ENCODE results near the gene PLPP6. TPM values are rescaled to one million over a fixed set of nuclear protein-coding genes. Genes with fewer than 3 reads are reported as not detected.
"Not testable (repeated sequence)": the region's sequence is repeated elsewhere in the genome, so short reads cannot be mapped to it uniquely, and the experiment has no call there.

PLPP6 gene
- total and polyA plus RNA-seq, 7 donors, result 0.53 to 3.1 (median 1.7) TPM

DNA sequence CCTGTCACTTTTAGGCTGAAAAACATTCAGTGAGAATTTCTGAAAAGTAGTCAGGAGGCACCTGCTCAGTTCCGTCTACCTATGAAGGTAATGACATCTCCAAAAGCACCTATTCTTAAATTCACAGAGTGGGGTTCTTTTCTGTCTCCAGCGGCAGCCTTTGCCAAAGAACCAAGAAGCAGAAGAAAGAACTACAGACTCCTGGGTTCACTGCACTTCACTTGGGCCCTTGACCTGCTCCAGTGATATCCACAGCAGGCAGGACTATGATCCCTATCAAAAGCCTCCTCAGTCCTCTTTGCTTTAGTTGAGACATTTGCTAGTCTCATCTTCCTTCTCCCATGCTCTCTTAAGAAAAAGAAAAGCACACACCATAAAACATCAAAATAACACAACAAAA, 19.7 kb upstream of the PLPP6 start:
- intact Hi-C loops (cut with DNase I), result no loop called here
- H3K9me3 ChIP-seq, result no peaks in the 10 kb centered on the region

DNA sequence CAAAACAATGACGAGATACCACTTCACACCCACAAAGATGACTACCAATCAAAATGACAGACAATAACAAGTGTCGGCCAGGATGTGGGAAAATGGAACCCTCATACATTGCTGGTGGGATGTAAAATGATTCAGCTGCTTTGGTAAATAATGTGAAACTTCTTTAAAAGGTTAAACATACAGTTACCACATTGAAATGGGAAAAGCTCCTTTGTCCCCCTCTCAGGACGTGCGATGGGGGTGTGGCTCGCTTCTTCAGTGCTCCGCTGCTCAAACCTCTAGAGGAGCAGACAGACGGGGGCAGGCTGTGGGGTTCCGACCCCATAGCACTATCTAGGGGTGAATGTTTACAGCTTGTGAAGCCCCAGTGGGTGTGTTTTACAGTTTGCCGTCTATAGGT, 8.0 kb upstream of the PLPP6 start:
- 83 to 87% (median 84%) methylated on average over 9 of the region's 9 CpGs for WGBS, 3 donors
- DNase-seq, result no peak
- H3K27ac ChIP-seq, result no peak overlapping the region
- TF ChIP-seq, protein P1, sequence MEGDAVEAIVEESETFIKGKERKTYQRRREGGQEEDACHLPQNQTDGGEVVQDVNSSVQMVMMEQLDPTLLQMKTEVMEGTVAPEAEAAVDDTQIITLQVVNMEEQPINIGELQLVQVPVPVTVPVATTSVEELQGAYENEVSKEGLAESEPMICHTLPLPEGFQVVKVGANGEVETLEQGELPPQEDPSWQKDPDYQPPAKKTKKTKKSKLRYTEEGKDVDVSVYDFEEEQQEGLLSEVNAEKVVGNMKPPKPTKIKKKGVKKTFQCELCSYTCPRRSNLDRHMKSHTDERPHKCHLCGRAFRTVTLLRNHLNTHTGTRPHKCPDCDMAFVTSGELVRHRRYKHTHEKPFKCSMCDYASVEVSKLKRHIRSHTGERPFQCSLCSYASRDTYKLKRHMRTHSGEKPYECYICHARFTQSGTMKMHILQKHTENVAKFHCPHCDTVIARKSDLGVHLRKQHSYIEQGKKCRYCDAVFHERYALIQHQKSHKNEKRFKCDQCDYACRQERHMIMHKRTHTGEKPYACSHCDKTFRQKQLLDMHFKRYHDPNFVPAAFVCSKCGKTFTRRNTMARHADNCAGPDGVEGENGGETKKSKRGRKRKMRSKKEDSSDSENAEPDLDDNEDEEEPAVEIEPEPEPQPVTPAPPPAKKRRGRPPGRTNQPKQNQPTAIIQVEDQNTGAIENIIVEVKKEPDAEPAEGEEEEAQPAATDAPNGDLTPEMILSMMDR (IDR thresholded peaks at IDR 0.05), result no peak
- H3K4me1 ChIP-seq, result no peaks in the 10 kb centered on the region
- no peaks in the 10 kb centered on the region for H3K27me3 ChIP-seq (ENCODE audit: insufficient read depth in 3 of 3, low read length in 2 of 3)
- ATAC-seq, result no peak
- intact Hi-C loops (cut with DNase I), result no loop called here
- H3K9me3 ChIP-seq, result no peaks in the 10 kb centered on the region
- H3K36me3 ChIP-seq (ENCODE audit: insufficient read depth in 1 of 2, low read depth in 1 of 2), result no peaks in the 10 kb centered on the region
- H3K4me3 ChIP-seq, result no peak overlapping the region

More for the DNA sequence above, 19.7 kb upstream of the PLPP6 start:
- no peak overlapping the region for H3K4me3 ChIP-seq
- TF ChIP-seq, protein P1 (IDR thresholded peaks at IDR 0.05), result no peak
- H3K36me3 ChIP-seq (ENCODE audit: insufficient read depth in 1 of 2, low read depth in 1 of 2), result no peaks in the 10 kb centered on the region
- ATAC-seq, result no peak
- H3K4me1 ChIP-seq, result no peaks in the 10 kb centered on the region
- 85 to 98% (median 91%) methylated on average over 2 of the region's 2 CpGs for WGBS, 3 donors
- H3K27me3 ChIP-seq (ENCODE audit: insufficient read depth in 3 of 3, low read length in 2 of 3), result no peaks in the 10 kb centered on the region
- DNase-seq, result peak in 1 of 2 donors; percentile 26
- no peak overlapping the region for H3K27ac ChIP-seq

DNA sequence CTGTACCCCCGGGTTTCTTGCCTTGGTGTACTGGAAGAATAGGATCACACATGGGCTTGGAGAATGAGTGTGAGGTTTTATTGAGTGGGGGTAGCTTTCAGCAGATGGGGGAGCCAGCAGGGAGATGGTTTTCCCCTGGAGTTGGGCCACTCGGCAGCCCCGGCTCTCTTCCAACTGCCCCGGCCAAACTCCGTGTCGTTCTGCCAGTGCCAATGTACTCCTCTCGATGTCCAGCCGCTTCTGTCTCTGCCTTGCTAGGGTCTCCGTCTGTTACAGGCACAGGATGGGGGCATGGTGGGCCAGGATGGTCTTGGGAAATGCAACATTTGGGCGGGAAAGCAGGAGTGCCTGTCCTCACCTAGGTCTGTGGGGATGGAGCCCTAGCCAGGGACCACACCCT, 7.6 kb upstream of the PLPP6 start:
- intact Hi-C loops (cut with DNase I), result no loop called here
- 77 to 88% (median 82%) methylated on average over 10 of the region's 10 CpGs for whole genome bisulfite sequencing, 3 donors
- H3K27ac ChIP-seq, result no peak overlapping the region
- H3K4me3 ChIP-seq, result no peak overlapping the region
- DNase-seq, result no peak
- no peaks in the 10 kb centered on the region for H3K9me3 ChIP-seq
- no peaks in the 10 kb centered on the region for H3K36me3 ChIP-seq (ENCODE audit: insufficient read depth in 1 of 2, low read depth in 1 of 2)
- TF ChIP-seq, protein P1 (IDR thresholded peaks at IDR 0.05), result no peak
- no peaks in the 10 kb centered on the region for H3K4me1 ChIP-seq
- no peaks in the 10 kb centered on the region for H3K27me3 ChIP-seq (ENCODE audit: insufficient read depth in 3 of 3, low read length in 2 of 3)
- ATAC-seq, result no peak

DNA sequence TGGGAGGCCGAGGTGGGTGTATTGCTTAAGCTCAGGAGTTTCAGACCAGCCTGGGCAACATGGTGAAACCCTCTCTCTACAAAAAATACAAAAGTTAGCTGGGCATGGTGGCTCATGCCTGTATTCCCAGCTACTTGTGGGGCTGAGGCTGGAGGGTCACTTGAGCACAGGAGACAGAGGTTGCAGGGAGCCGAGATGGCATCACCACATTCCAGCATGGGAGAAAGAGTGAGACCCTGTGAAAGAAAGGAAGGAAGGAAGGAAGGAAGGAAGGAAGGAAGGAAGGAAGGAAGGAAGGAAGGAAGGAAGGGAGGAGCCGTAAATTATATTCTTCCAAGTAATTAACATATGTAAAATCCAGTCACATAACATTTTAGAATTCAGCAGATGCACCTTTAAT, 5.9 kb upstream of the PLPP6 start:
- not testable (repeated sequence) for H3K36me3 ChIP-seq (ENCODE audit: insufficient read depth in 1 of 2, low read depth in 1 of 2)

DNA sequence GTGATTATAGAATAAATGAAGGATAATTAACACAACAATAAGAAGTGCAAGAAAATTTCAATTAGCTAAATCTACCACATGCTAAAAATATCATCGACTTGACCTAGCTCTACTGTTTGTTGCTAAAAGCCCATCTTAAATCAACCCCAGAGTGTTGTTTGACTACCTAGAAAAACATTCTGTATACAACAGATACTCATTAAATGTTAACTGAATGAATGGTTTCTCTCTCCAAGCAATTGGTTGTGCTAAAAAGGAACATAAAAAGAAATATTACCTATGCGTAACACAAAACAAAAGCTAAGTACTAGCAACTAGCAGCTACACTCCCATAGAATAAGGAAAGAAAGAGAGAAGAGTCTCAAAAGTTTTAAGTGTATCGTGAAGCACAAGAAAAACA, 5.5 kb upstream of the PLPP6 start:
- Histone ChIP-seq H3K4me1 (peaks cover 2% of the 10 kb centered on the region), H3K27me3 (ENCODE audit: insufficient read depth in 3 of 3, low read length in 2 of 3) (no peaks in the 10 kb centered on the region), H3K9me3 (no peaks in the 10 kb centered on the region), H3K27ac (no peak overlapping the region), H3K36me3 (ENCODE audit: insufficient read depth in 1 of 2, low read depth in 1 of 2) (no peaks in the 10 kb centered on the region), H3K4me3 (no peak overlapping the region)
- intact Hi-C loops (cut with DNase I), result no loop called here
- TF ChIP-seq, protein P1 (IDR thresholded peaks at IDR 0.05), result no peak
- ATAC-seq (no peak), DNase-seq (no peak)
- 63 to 95% (median 94%) methylated on average over 3 of the region's 3 CpGs for WGBS, 3 donors

More for the DNA sequence above, 5.9 kb upstream of the PLPP6 start:
- intact Hi-C loops (cut with DNase I); DNase-seq; H3K27ac ChIP-seq; H3K9me3 ChIP-seq; H3K4me3 ChIP-seq; H3K4me1 ChIP-seq; H3K27me3 ChIP-seq (ENCODE audit: insufficient read depth in 3 of 3, low read length in 2 of 3); ATAC-seq: not testable (repeated sequence)
- 86 to 88% (median 86%) methylated on average over 3 of the region's 3 CpGs for WGBS, 3 donors

Data from psoas muscle (tissue), 8 donors.